Spleen (tissue), 11 donors: ENCODE measurements around the gene GAS6. TPM values are rescaled to one million over a fixed set of nuclear protein-coding genes. Genes with fewer than 3 reads are reported as not detected.

Experiments used
- DNase-seq: peaks from one replicate; pipeline ENCODE4 v3.0.0-alpha.2; 2020
- H3K27ac ChIP-seq, 8 donors: fragments of 200-600 bp; sonication (generic) in 7 of 8; 1 replicate in 4 of 8; 2 replicates in 4 of 8; pipeline versions ENCODE4 v1.5.0 to v1.8.0; 2016 to 2021; ENCODE audit warnings: inconsistent platforms in 4 of 8, mild to moderate bottlenecking in 4 of 8, moderate library complexity in 1 of 8
- H3K27me3 ChIP-seq, 7 donors: fragments of 200-600 bp; sonication (generic) in 6 of 7; replicated peaks in 1 of 7; 1 replicate in 4 of 7; 2 replicates in 3 of 7; pipeline versions ENCODE4 v1.5.0 to v1.8.0; 2016 to 2021; ENCODE audit warnings: inconsistent platforms in 3 of 7, mild to moderate bottlenecking in 1 of 7
- H3K36me3 ChIP-seq, 6 donors: fragments of 200-600 bp; sonication (generic) in 5 of 6; 1 replicate in 4 of 6; 2 replicates in 2 of 6; pipeline versions ENCODE4 v1.5.0 to v1.8.0; 2016 to 2021; ENCODE audit warnings: inconsistent platforms in 2 of 6
- H3K4me1 ChIP-seq, 6 donors: fragments of 200-600 bp; sonication (generic) in 5 of 6; 1 replicate in 3 of 6; 2 replicates in 3 of 6; pipeline versions ENCODE4 v1.5.0 to v1.8.0; 2016 to 2021; ENCODE audit warnings: inconsistent platforms in 3 of 6
- H3K4me3 ChIP-seq, 8 donors: fragments of 200-600 bp; sonication (generic) in 7 of 8; 1 replicate in 4 of 8; 2 replicates in 4 of 8; pipeline versions ENCODE4 v1.5.0 to v1.8.0; 2016 to 2021; ENCODE audit warnings: inconsistent platforms in 4 of 8, mild to moderate bottlenecking in 4 of 8, moderate library complexity in 2 of 8
- H3K9me3 ChIP-seq, 8 donors: fragments of 200-600 bp; sonication (generic) in 7 of 8; 1 replicate in 4 of 8; 2 replicates in 4 of 8; pipeline versions ENCODE4 v1.5.0 to v1.8.0; 2016 to 2021; ENCODE audit warnings: inconsistent platforms in 4 of 8
- POLR2A ChIP-seq, 3 donors: fragments of 450-650 bp; IDR thresholded peaks; one replicate each; pipeline ENCODE4 v1.5.1; 2017; ENCODE audit warnings: antibody characterized with exemption in 3 of 3, mild to moderate bottlenecking in 1 of 3
- POLR2AphosphoS5 ChIP-seq, 3 donors: sonication (generic); formaldehyde crosslinking; IDR thresholded peaks; one replicate each; pipeline ENCODE4 v1.5.1; 2017; ENCODE audit warnings: antibody characterized with exemption in 3 of 3
- WGBS, 5 donors: extraction: QIAGEN DNeasy Blood & Tissue Kit in 3 of 5; methylation state at CpG; one replicate each; pipeline versions ENCODE4 v1.1.5 to v1.1.7; 2013 to 2018; 5-methylcytosine and 5-hydroxymethylcytosine counted together
- intact Hi-C: fragments of 100-400 bp; cut with DNase I; formaldehyde crosslinking; loops from one replicate; pipeline ENCODE4 v1.15.0; 2023; ENCODE audit warnings: low total_unique reads
- polyA plus RNA-seq, 3 donors: library from polyadenylated mRNA; stranded (reverse); fragments of 200-250 nt; gene quantifications; one replicate each; pipeline ENCODE4 v1.2.1, GENCODE V29; 2013
- total RNA-seq, 7 donors: library from RNA; depleted of rRNA in 3 of 7; stranded (reverse); fragments of >200 nt in 3 of 7; fragmentation: NEBNext Ultra II Directional in 4 of 7; extraction: Animal tissue kit (Norgen Biotek cat#: 25700) in 4 of 7; gene quantifications; one replicate each; pipeline versions ENCODE4 v1.1.0 to v1.2.1, GENCODE V29; 2016 to 2021
- TF ChIP-seq, protein P1 (sequence below), 11 experiments: fragments of 200-600 bp in 7 of 11; fragments of 450-650 bp in 4 of 11; sonication (generic) in 4 of 11; IDR thresholded peaks in 8 of 11; conservative IDR thresholded peaks in 3 of 11; 1 replicate in 7 of 11; 2 replicates in 4 of 11; pipeline versions ENCODE4 v1.4.0 to v1.8.0; 2016 to 2021; ENCODE audit warnings: antibody characterized with exemption in 11 of 11, inconsistent platforms in 4 of 11, mild to moderate bottlenecking in 1 of 11
- donor health status: healthy with polysubstance abuse.
- donor health status: DM: no; HTN: no; CAD: no; lungs with moderate emphysema.
- donor health status: DM: no; HTN: no; CAD: no.
- donor health status: Bipolar disorder and iron deficiency.
- donor health status: healthy.
- donor health status: DM: no; HTN: no; CAD: no.
- donor health status: DM: yes; HTN: yes; CAD: no.

The GAS6 gene
- total and polyA plus RNA-seq, 10 donors: 16.7 to 54.5 (median 35.0) TPM

GRCh38 chr13:113880651-113881611 is 17.1 kb upstream of the GAS6 start:
- 65 to 77% (median 72%) methylated on average over 13 to 17 of the region's 17 CpGs for WGBS, 5 donors
- no peak for DNase-seq
- Histone ChIP-seq H3K4me3 (no peak overlapping the region), H3K27ac (peak overlapping the region in 5 of 8 donors; percentile 42 to 76 (median 60)), H3K9me3 (no peaks in the 10 kb centered on the region), H3K27me3 (peaks cover 0 to 5% (median 0%) of the 10 kb centered on the region in 7 donors), H3K36me3 (no peaks in the 10 kb centered on the region), H3K4me1 (peaks cover 0 to 25% (median 9%) of the 10 kb centered on the region in 6 donors)
- intact Hi-C loops: no loop called here
- TF ChIP-seq POLR2AphosphoS5 (IDR thresholded peaks at IDR 0.05) (peak in 1 of 3 donors; percentile 44), POLR2A (IDR thresholded peaks at IDR 0.05) (no peak)
- TF ChIP-seq, protein P1, sequence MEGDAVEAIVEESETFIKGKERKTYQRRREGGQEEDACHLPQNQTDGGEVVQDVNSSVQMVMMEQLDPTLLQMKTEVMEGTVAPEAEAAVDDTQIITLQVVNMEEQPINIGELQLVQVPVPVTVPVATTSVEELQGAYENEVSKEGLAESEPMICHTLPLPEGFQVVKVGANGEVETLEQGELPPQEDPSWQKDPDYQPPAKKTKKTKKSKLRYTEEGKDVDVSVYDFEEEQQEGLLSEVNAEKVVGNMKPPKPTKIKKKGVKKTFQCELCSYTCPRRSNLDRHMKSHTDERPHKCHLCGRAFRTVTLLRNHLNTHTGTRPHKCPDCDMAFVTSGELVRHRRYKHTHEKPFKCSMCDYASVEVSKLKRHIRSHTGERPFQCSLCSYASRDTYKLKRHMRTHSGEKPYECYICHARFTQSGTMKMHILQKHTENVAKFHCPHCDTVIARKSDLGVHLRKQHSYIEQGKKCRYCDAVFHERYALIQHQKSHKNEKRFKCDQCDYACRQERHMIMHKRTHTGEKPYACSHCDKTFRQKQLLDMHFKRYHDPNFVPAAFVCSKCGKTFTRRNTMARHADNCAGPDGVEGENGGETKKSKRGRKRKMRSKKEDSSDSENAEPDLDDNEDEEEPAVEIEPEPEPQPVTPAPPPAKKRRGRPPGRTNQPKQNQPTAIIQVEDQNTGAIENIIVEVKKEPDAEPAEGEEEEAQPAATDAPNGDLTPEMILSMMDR (IDR thresholded peaks at IDR 0.05 in 8 of 11, conservative IDR thresholded peaks at IDR 0.05 in 3 of 11): no peak

DNA sequence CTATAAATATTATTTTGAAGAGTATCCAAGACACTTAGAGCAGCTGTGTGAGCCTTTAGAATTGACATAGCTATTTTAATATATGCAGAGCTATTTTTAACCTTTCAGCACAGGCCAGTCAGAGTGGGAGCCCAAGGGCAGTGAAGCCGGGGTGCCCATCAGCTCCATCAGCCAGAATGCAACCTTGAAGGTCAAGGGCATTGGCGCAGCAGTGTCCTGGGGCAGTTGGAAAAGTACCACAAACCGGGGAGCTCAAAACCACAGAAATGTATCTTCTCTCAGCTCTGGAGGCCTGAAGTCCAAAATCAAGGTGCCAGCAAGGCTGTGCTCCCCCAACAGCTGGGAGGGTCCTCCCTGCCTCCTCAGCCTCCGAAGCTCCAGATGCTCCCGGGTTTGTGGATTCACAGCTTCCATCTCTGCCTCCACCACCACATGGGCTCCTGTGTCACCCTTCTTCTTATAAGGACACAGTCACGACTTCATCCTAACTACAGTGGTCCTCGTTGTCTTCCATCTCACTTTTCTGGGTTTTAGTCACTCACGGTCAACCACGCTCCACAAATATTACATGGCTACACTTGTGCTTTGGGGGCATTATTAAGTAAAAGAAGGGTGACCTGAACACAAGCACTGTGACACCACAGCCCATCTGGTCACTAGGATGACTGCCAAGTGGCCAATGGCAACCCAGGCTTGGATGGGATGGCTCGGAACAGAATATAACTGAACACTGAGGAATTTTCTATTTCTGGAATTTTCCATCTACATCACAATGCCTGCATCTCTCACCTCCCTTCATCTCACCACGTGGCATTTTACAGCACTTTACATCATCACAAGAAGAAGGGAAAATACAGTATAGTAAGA is 15.9 kb upstream of the GAS6 start:
- TF ChIP-seq POLR2A (IDR thresholded peaks at IDR 0.05): no peak
- TF ChIP-seq, protein P1 (IDR thresholded peaks at IDR 0.05 in 8 of 11, conservative IDR thresholded peaks at IDR 0.05 in 3 of 11): no peak
- no peak for TF ChIP-seq POLR2AphosphoS5 (IDR thresholded peaks at IDR 0.05)
- H3K4me1 ChIP-seq: peaks cover 0 to 25% (median 9%) of the 10 kb centered on the region in 6 donors
- no peak for DNase-seq
- no peak overlapping the region for H3K27ac ChIP-seq
- H3K4me3 ChIP-seq: no peak overlapping the region
- no peaks in the 10 kb centered on the region for H3K36me3 ChIP-seq
- H3K9me3 ChIP-seq: no peaks in the 10 kb centered on the region
- 81 to 92% (median 84%) methylated on average over 11 of the region's 11 CpGs for WGBS, 5 donors
- H3K27me3 ChIP-seq: peaks cover 0 to 12% (median 0%) of the 10 kb centered on the region in 7 donors
- intact Hi-C loops: no loop called here

DNA sequence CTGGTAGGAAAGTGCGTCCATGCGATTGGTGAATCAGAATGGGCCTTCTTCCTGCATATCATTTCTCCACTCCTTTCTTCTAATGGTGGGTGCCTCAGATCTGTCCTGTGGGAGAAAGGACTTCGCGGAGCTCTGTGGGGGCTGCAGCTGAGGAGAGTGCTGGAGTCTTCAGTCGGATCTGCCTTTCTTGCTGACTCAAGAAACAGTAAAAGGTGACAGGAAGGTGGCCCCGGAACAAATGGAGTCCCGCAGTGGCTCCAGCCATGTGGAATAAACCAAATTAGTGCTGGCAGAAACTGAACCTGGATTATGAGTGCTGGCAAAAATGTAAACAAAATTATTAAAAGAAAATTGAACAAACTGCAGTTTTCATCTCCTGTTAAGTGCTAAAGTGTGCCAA is 15.1 kb upstream of the GAS6 start:
- DNase-seq: no peak
- Histone ChIP-seq H3K27ac (no peak overlapping the region), H3K4me3 (no peak overlapping the region), H3K27me3 (peaks cover 0 to 15% (median 0%) of the 10 kb centered on the region in 7 donors), H3K4me1 (peaks cover 0 to 25% (median 9%) of the 10 kb centered on the region in 6 donors), H3K9me3 (no peaks in the 10 kb centered on the region), H3K36me3 (no peaks in the 10 kb centered on the region)
- 85 to 90% (median 88%) methylated on average over 7 of the region's 7 CpGs for WGBS, 5 donors
- intact Hi-C loops: no loop called here
- TF ChIP-seq POLR2A (IDR thresholded peaks at IDR 0.05) (no peak), POLR2AphosphoS5 (IDR thresholded peaks at IDR 0.05) (no peak)
- TF ChIP-seq, protein P1 (IDR thresholded peaks at IDR 0.05 in 8 of 11, conservative IDR thresholded peaks at IDR 0.05 in 3 of 11): no peak
